ENCODE data around the gene NHS. TPM values are rescaled to one million over a fixed set of nuclear protein-coding genes. Genes with fewer than 3 reads are reported as not detected.
"Not testable (repeated sequence)": the region's sequence is repeated elsewhere in the genome, so short reads cannot be mapped to it uniquely, and the experiment has no call there.

NHS gene
- total and polyA plus RNA-seq, 2 of the 4 experiments (the other 2 are of a cell fraction) = 0.36 to 0.90 TPM

DNA sequence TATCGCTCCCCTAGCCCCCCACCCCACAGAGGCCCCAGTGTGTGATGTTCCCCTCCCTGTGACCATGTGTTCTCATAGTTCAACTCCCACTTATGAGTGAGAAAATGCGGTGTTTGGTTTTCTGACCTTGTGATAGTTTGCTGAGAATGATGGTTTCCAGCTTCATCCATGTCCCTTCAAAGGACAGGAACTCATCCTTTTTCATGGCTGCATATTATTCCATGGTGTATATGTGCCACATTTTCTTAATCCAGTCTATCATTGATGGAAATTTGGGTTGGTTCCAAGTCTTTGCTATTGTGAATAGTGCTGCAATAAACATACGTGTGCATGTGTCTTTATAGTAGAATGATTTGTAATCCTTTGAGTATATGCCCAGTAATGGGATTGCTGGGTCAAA, 193.8 kb downstream of the NHS start:
- H3K27me3 ChIP-seq (ENCODE audit: control insufficient read depth, insufficient read depth, low read length); H3K9ac ChIP-seq (ENCODE audit: low read depth, low read length); H3K14ac ChIP-seq (replicated peaks; ENCODE audit: low read depth, low read length); H4K8ac ChIP-seq (ENCODE audit: low read depth in 2 of 2, low read length in 2 of 2); H2BK5ac ChIP-seq (ENCODE audit: low read depth, low read length, poor library complexity, severe bottlenecking); H2AK5ac ChIP-seq (ENCODE audit: low read depth, low read length); H3K27ac ChIP-seq (ENCODE audit: insufficient read depth, low read length); H3K56ac ChIP-seq (ENCODE audit: extremely low read depth, insufficient read depth, low read length); H4K5ac ChIP-seq (ENCODE audit: low read depth, low read length); H3K4ac ChIP-seq (ENCODE audit: low read depth, low read length); H2BK20ac ChIP-seq (ENCODE audit: low read depth, low read length); H2AFZ ChIP-seq (replicated peaks; ENCODE audit: low read length, poor library complexity); BruUV-seq (replicated peaks); H2BK120ac ChIP-seq (ENCODE audit: low read depth, low read length); H4K20me1 ChIP-seq (ENCODE audit: insufficient read depth, low read length); H3K4me1 ChIP-seq (ENCODE audit: control insufficient read depth, insufficient read depth, low read length); ATAC-seq (ENCODE audit: low read depth); H3K23ac ChIP-seq (ENCODE audit: low read depth, low read length); H3K79me1 ChIP-seq (ENCODE audit: low read depth in 1 of 2, low read length in 2 of 2); H4K91ac ChIP-seq (ENCODE audit: insufficient read depth, low read depth, low read length); H3K4me3 ChIP-seq (ENCODE audit: insufficient read depth, low read depth, low read length); CTCF ChIA-PET; H3K18ac ChIP-seq (ENCODE audit: low read depth, low read length); dilution Hi-C loops (cut with HindIII; ENCODE audit: low sequenced_read_pairs, unreplicated experiment); POLR2A ChIA-PET (ENCODE audit: unreplicated experiment); H3K9me3 ChIP-seq (ENCODE audit: control insufficient read depth, insufficient read depth, low read length); intact Hi-C loops (cut with micrococcal nuclease); H3K4me2 ChIP-seq (ENCODE audit: low read depth, low read length); H3K9me1 ChIP-seq (ENCODE audit: insufficient read depth, low read length); in situ Hi-C loops (cut with MboI; ENCODE audit: low sequenced_read_pairs); H2BK15ac ChIP-seq (ENCODE audit: low read depth, low read length); DNase-seq; H3K36me3 ChIP-seq (ENCODE audit: control insufficient read depth, insufficient read depth, low read length); H2AK9ac ChIP-seq (replicated peaks; ENCODE audit: low read depth, low read length, poor library complexity): not testable (repeated sequence)
- WGBS, 2 experiments (ENCODE audit: extremely low coverage in 2 of 2, insufficient read length in 1 of 2) = no CpG with 5 or more reads among the region's 3 CpGs
